Measurements from ENCODE around the gene NEUROG2. TPM values are rescaled to one million over a fixed set of nuclear protein-coding genes. Genes with fewer than 3 reads are reported as not detected.

NEUROG2 gene
- total RNA-seq, 1 donor: not detected

- Histone ChIP-seq H3K9me3 (ENCODE audit: low read depth, low read length) (no peaks in the 10 kb centered on the region), H3K27ac (ENCODE audit: low read depth, low read length) (peak overlapping the region; percentile 22), H4K20me1 (ENCODE audit: insufficient read depth, low read length) (no peaks in the 10 kb centered on the region)
Observed at GRCh38 chr4:112552668-112553067, 36.7 kb upstream of the NEUROG2 start.

GRCh38 chr4:112550728-112551127 is 34.7 kb upstream of the NEUROG2 start:
- Histone ChIP-seq H3K79me2 (ENCODE audit: insufficient read depth, low read length) (no peaks in the 10 kb centered on the region), H3K27me3 (ENCODE audit: insufficient read depth, low read length) (no peaks in the 10 kb centered on the region), H3K36me3 (ENCODE audit: insufficient read depth, low read length) (no peaks in the 10 kb centered on the region), H3K27ac (ENCODE audit: low read depth, low read length) (peak overlapping the region; percentile 22), H3K4me2 (ENCODE audit: insufficient read depth, low read length) (peak overlapping the region; percentile 16), H3K4me3 (ENCODE audit: insufficient read depth, low read length) (no peak overlapping the region), H4K20me1 (ENCODE audit: insufficient read depth, low read length) (no peaks in the 10 kb centered on the region), H2AFZ (ENCODE audit: low read length) (no peak overlapping the region), H3K9me3 (ENCODE audit: low read depth, low read length) (no peaks in the 10 kb centered on the region), H3K4me1 (ENCODE audit: insufficient read depth, low read length) (peaks cover 27% of the 10 kb centered on the region)
- no peak for DNase-seq (ENCODE audit: insufficient read length, low spot score, missing footprints)
- TF ChIP-seq, protein P1, sequence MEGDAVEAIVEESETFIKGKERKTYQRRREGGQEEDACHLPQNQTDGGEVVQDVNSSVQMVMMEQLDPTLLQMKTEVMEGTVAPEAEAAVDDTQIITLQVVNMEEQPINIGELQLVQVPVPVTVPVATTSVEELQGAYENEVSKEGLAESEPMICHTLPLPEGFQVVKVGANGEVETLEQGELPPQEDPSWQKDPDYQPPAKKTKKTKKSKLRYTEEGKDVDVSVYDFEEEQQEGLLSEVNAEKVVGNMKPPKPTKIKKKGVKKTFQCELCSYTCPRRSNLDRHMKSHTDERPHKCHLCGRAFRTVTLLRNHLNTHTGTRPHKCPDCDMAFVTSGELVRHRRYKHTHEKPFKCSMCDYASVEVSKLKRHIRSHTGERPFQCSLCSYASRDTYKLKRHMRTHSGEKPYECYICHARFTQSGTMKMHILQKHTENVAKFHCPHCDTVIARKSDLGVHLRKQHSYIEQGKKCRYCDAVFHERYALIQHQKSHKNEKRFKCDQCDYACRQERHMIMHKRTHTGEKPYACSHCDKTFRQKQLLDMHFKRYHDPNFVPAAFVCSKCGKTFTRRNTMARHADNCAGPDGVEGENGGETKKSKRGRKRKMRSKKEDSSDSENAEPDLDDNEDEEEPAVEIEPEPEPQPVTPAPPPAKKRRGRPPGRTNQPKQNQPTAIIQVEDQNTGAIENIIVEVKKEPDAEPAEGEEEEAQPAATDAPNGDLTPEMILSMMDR (IDR thresholded peaks at IDR 0.05; ENCODE audit: extremely low read depth, low read depth, low read length): no peak

More at GRCh38 chr4:112552668-112553067, 36.7 kb upstream of the NEUROG2 start:
- no peaks in the 10 kb centered on the region for H3K36me3 ChIP-seq (ENCODE audit: insufficient read depth, low read length)
- TF ChIP-seq, protein P1 (IDR thresholded peaks at IDR 0.05; ENCODE audit: extremely low read depth, low read depth, low read length): no peak
- no peaks in the 10 kb centered on the region for H3K79me2 ChIP-seq (ENCODE audit: insufficient read depth, low read length)
- H3K4me1 ChIP-seq (ENCODE audit: insufficient read depth, low read length): peaks cover 27% of the 10 kb centered on the region
- H3K27me3 ChIP-seq (ENCODE audit: insufficient read depth, low read length): no peaks in the 10 kb centered on the region
- peak; percentile 29 for DNase-seq (ENCODE audit: insufficient read length, low spot score, missing footprints)
- peak overlapping the region; percentile 14 for H3K4me2 ChIP-seq (ENCODE audit: insufficient read depth, low read length)
- no peak overlapping the region for H3K4me3 ChIP-seq (ENCODE audit: insufficient read depth, low read length)
- no peak overlapping the region for H2AFZ ChIP-seq (ENCODE audit: low read length)

GRCh38 chr4:112546476-112546875 is 30.5 kb upstream of the NEUROG2 start:
- no peak overlapping the region for H2AFZ ChIP-seq (ENCODE audit: low read length)

DNA sequence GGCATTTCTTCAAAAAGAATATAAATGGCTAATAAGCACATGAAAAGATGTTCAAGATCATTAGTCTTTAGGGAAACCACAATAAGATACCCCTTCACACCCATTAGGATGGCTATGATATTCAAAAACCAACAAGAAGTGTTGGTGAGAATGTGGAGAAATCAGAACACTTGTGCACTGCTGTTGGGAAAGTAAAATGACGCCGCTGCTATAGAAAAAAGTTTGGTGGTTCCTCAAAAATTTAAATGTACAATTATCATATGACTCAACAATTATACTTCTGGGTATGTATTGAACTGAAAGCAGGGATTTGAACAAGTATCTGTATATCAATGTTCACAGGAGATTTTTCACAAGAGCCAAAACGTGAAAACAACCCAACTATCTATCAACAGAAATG is 29.4 kb upstream of the NEUROG2 start:
- H3K79me2 ChIP-seq (ENCODE audit: insufficient read depth, low read length): no peaks in the 10 kb centered on the region
- no peaks in the 10 kb centered on the region for H3K27me3 ChIP-seq (ENCODE audit: insufficient read depth, low read length)
- no peak overlapping the region for H2AFZ ChIP-seq (ENCODE audit: low read length)
- H3K4me2 ChIP-seq (ENCODE audit: insufficient read depth, low read length): no peak overlapping the region
- no peak overlapping the region for H3K4me3 ChIP-seq (ENCODE audit: insufficient read depth, low read length)
- DNase-seq (ENCODE audit: insufficient read length, low spot score, missing footprints): no peak
- no peaks in the 10 kb centered on the region for H3K36me3 ChIP-seq (ENCODE audit: insufficient read depth, low read length)
- H3K27ac ChIP-seq (ENCODE audit: low read depth, low read length): no peak overlapping the region
- no peaks in the 10 kb centered on the region for H3K9me3 ChIP-seq (ENCODE audit: low read depth, low read length)
- H3K4me1 ChIP-seq (ENCODE audit: insufficient read depth, low read length): peaks cover under 1% of the 10 kb centered on the region
- no peaks in the 10 kb centered on the region for H4K20me1 ChIP-seq (ENCODE audit: insufficient read depth, low read length)
- TF ChIP-seq, protein P1 (IDR thresholded peaks at IDR 0.05; ENCODE audit: extremely low read depth, low read depth, low read length): no peak

More at GRCh38 chr4:112546476-112546875, 30.5 kb upstream of the NEUROG2 start:
- no peak overlapping the region for H3K4me3 ChIP-seq (ENCODE audit: insufficient read depth, low read length)
- H3K27me3 ChIP-seq (ENCODE audit: insufficient read depth, low read length): no peaks in the 10 kb centered on the region
- H4K20me1 ChIP-seq (ENCODE audit: insufficient read depth, low read length): no peaks in the 10 kb centered on the region
- H3K27ac ChIP-seq (ENCODE audit: low read depth, low read length): no peak overlapping the region
- H3K9me3 ChIP-seq (ENCODE audit: low read depth, low read length): no peaks in the 10 kb centered on the region
- no peak for DNase-seq (ENCODE audit: insufficient read length, low spot score, missing footprints)
- H3K36me3 ChIP-seq (ENCODE audit: insufficient read depth, low read length): no peaks in the 10 kb centered on the region
- H3K79me2 ChIP-seq (ENCODE audit: insufficient read depth, low read length): no peaks in the 10 kb centered on the region
- H3K4me2 ChIP-seq (ENCODE audit: insufficient read depth, low read length): no peak overlapping the region
- H3K4me1 ChIP-seq (ENCODE audit: insufficient read depth, low read length): peaks cover 10% of the 10 kb centered on the region
- TF ChIP-seq, protein P1 (IDR thresholded peaks at IDR 0.05; ENCODE audit: extremely low read depth, low read depth, low read length): no peak
